Hypothalamus (tissue), 51 donors: ENCODE data around the gene NBDY.
A peak's percentile ranks its signal among the peaks of the same experiment; 100 is the strongest.
"Not testable (repeated sequence)": the region's sequence is repeated elsewhere in the genome, so short reads cannot be mapped to it uniquely, and the experiment has no call there.

ENCODE experiments used
- DNase-seq, 51 donors: peaks; one replicate each; lab custom pipeline; 2025; lab: John Stamatoyannopoulos, UW

The NBDY gene

GRCh38 chrX:56764153-56764974 is 35.3 kb downstream of the NBDY start:
- no peak for DNase-seq

GRCh38 chrX:56764975-56765791 is 36.1 kb downstream of the NBDY start:
- DNase-seq, result no peak

- no peak for DNase-seq
Observed at GRCh38 chrX:56765811-56766553, 36.9 kb downstream of the NBDY start.

- no peak for DNase-seq
Observed at GRCh38 chrX:56766554-56767347, 37.7 kb downstream of the NBDY start.

- DNase-seq, result not testable (repeated sequence)
Observed at GRCh38 chrX:56767348-56768119, 38.5 kb downstream of the NBDY start.

GRCh38 chrX:56768120-56768660 is 39.1 kb downstream of the NBDY start:
- not testable (repeated sequence) for DNase-seq

GRCh38 chrX:56772675-56773521 is 43.9 kb downstream of the NBDY start:
- DNase-seq, result not testable (repeated sequence)

- not testable (repeated sequence) for DNase-seq
Observed at GRCh38 chrX:56773522-56774060, 44.5 kb downstream of the NBDY start.

- not testable (repeated sequence) for DNase-seq
Observed at GRCh38 chrX:56778099-56778923, 49.3 kb downstream of the NBDY start.

GRCh38 chrX:56778924-56779468 is 50.0 kb downstream of the NBDY start:
- not testable (repeated sequence) for DNase-seq

- DNase-seq, result not testable (repeated sequence)
Observed at GRCh38 chrX:56780681-56781649, 51.9 kb downstream of the NBDY start.

GRCh38 chrX:56782352-56782751 is 53.3 kb downstream of the NBDY start:
- DNase-seq, result no peak

- DNase-seq, result peak in 10 of 51 donors; percentile 6 to 68 (median 52)
Observed at GRCh38 chrX:56782791-56783449, 53.9 kb downstream of the NBDY start.

GRCh38 chrX:56783450-56783831 is 54.4 kb downstream of the NBDY start:
- peak in 35 of 51 donors; percentile 2 to 90 (median 39) for DNase-seq
